IMR-90 (cell line): ENCODE data around the gene RAB6C.
"Not testable (repeated sequence)": the region's sequence is repeated elsewhere in the genome, so short reads cannot be mapped to it uniquely, and the experiment has no call there.

Experiments
- CEBPB ChIP-seq: IDR thresholded peaks from 2 replicates; pipeline ENCODE4 v1.6.1; 2012; ENCODE audit warnings: low read depth, low read length, improper control_type of control experiment
- CTCF ChIP-seq: conservative IDR thresholded peaks from 2 replicates; pipeline ENCODE4 v1.5.1; 2012; ENCODE audit warnings: mild to moderate bottlenecking, low read depth, low read length, improper control_type of control experiment
- MAFK ChIP-seq: IDR thresholded peaks from 2 replicates; pipeline ENCODE4 v1.6.1; 2012; ENCODE audit warnings: low read depth, low read length, improper control_type of control experiment
- MAZ ChIP-seq: IDR thresholded peaks from 2 replicates; pipeline ENCODE4 v1.6.1; 2012; ENCODE audit warnings: low read depth, mild to moderate bottlenecking, low read length, improper control_type of control experiment, moderate library complexity, borderline replicate concordance
- MXI1 ChIP-seq: IDR thresholded peaks from 2 replicates; pipeline ENCODE4 v1.6.1; 2012; ENCODE audit warnings: low read depth, mild to moderate bottlenecking, low read length, moderate library complexity, borderline replicate concordance
- POLR2A ChIP-seq: IDR thresholded peaks from 2 replicates; pipeline ENCODE4 v1.6.1; 2012; ENCODE audit warnings: mild to moderate bottlenecking, low read depth, low read length
- RCOR1 ChIP-seq: IDR thresholded peaks from 2 replicates; pipeline ENCODE4 v1.6.1; 2012; ENCODE audit warnings: mild to moderate bottlenecking, low read length, improper control_type of control experiment; ENCODE audit not compliant: insufficient replicate concordance
- RFX5 ChIP-seq: IDR thresholded peaks from 2 replicates; pipeline ENCODE4 v1.8.0; 2012; ENCODE audit warnings: low read depth, mild to moderate bottlenecking, low read length, moderate library complexity
- USF2 ChIP-seq: fragments of 150-350 bp; IDR thresholded peaks from 2 replicates; pipeline ENCODE4 v1.6.1; 2017; ENCODE audit warnings: mild to moderate bottlenecking, antibody characterized with exemption, low read length, low read depth

- TF ChIP-seq CTCF, USF2, MAFK, POLR2A, MAZ, RCOR1, MXI1, RFX5, CEBPB: not testable (repeated sequence)
Measured at GRCh38 chr2:129992415-129993006, 13.0 kb downstream of the RAB6C start.
